ENCODE data around the gene HHAT.
A peak's percentile ranks its signal among the peaks of the same experiment; 100 is the strongest.

Gene HHAT

DNA sequence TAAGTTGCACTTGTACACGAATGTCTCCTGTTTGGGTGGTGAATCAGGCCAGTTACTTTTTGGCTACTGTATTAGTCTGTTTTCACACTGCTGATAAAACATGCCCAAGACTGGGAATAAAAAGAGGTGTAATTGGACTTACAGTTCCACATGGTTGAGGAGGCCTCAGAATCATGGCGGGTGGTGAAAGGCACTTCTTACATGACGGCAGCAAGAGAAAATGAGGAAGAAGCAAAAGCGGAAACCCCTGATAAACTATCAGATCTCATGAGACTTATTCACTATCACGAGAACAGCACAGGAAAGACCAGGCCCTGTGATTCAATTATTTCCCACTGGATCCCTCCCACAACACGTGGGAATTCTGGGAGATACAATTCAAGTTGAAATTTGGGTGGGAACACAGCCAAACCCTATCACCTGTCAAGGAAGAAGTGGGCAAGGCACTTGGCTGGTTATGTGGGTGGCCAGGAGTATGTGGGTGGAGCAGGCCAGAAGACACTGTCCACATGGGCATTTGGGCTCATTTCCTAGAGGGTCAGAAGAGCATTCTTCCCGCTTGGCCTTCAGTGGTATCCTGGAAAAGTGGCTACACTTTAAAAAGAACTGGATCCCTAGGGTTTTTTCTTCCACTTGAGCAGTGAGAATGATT, 228.8 kb downstream of the HHAT start:
- no peak for DNase-seq

DNA sequence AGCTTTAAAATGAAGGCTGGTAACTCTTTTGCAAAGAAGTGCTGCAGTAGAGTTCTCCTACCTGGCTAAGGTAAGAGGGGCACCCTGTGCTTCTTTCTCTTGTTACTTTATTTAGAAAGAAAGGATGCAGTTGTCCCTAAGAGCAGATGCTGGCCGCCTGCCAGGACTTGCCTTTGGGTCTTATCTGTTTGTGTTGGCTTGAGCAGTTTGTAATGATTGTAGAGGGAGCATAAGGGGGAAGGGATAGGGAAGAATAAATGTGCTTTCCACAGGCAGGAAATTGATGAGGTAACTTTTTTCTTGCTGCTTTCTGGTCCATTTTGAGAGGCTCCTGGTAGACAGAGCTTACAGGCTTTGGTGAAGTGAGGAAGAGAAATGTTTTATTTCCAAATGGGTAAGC, 229.6 kb downstream of the HHAT start:
- DNase-seq = peak in 1 of 2 experiments; percentile 14

DNA sequence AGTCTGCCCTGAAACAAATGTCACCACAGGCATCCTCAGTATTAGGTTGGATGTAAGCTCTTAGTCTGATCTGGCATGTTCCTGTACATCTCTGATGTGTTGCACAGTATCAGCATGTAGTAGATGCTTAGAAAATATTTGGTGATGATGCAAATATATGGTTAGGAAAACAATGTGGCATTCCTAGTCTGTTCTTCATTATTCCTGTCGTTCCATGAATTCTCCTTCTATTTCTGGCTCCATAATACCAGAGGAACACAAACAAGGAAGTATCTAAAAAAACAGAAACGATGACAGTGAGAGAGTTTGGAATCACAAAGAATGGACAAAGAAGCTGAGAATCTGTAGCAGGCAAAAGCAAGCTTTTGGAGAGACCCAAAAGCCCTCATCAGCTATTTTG, 236.6 kb downstream of the HHAT start:
- no peak for DNase-seq

DNA sequence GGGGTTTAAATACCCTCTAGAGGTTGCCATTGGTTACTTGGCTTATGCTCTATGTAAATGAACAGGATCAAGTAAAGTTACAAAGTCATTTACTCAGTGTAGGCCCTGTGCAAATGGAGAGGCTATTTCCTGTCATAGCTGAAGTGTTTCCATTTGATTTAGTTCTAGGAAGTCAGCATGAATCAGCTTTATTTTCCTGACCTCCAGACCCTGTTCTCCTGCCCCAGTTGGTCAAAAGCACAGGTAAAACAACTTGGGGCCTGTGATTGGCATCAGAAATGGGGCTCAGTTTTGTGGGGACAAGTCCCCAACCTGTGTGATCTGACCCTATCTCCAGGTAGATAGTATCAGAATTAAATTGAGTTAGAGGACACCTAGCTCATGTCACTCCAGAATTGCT, 239.9 kb downstream of the HHAT start:
- DNase-seq = peak in 1 of 2 experiments; percentile 25

DNA sequence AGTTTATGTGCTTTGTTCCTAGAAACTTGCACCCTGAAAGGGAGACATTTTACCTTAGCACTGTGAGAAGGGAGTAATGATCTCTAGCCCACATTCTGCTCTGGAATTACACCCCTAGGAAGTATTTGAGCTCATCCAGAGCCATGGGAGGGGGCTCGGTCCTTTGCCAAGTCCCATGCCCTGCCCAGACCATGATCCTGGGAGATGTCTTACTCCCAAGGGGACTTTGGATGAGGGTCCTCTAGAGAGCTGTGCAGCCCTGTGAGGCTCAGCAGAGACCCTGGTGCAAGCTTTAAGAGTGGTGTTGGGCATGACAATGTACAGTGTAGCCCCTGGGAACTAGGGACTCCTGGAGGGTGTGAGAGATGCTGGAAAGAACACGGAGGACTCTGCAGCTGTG, 241.4 kb downstream of the HHAT start:
- DNase-seq = no peak

DNA sequence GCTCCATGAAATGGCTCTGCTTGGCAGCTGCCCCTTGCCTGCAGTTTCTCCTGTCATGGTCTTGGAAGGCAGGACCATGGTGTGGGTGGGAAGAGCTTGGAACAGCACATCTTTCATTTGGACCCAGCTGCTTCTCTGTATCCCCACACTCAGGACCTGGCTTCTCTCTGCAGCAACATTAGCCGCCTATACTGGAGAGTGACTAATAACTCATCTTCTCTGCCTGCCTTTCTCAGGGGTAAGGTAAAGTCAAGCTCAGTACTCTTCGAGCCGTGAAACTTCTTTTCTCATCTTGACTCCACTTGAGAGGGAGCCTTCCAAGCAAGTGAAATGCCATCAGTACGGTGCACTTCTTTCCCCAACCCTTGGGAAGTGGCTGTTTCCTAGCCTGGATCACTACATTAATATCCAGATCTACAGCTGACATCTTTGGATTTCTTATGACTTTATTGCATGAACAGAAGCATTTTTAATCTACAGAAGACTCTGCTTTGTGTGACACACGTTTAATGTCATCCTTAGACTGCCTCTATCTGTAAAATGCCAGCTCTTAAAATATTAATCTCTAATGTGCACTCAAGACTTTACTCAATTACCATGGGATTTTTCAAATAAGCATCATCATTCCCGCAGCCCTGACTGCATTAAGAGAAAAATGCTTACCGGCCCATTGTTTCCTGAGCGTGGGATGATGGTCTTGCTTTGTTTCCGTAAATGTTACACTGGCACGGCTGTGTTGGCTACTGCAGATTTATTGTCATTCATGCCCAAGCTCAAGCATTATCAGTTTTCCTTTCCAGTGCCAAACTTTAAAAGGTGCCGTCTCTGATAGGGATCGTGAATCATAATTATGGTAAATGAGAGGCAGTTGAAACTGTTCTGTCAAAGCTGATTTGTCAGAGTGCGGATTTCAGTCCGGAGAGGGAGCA, 242.9 kb downstream of the HHAT start:
- no peak for DNase-seq

DNA sequence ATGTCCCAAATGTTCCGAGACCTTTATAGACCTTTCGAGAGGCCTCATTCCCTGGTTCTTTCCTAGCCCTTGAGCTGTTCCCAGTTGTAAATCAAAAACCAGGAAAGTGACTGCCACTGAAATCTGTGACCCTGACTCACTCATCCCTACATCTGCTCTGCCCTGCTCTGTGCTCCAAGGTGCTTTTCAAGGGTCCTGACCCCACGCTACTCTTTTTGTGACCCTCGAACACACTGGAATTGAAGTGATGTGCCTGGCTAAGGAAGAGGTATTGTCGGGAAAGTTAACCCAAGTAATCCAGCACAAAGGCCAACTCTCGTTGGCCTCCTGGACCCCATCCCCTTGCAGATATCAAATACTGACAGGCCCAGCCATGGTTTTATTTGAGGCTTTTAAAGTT, 244.4 kb downstream of the HHAT start:
- no peak for DNase-seq

DNA sequence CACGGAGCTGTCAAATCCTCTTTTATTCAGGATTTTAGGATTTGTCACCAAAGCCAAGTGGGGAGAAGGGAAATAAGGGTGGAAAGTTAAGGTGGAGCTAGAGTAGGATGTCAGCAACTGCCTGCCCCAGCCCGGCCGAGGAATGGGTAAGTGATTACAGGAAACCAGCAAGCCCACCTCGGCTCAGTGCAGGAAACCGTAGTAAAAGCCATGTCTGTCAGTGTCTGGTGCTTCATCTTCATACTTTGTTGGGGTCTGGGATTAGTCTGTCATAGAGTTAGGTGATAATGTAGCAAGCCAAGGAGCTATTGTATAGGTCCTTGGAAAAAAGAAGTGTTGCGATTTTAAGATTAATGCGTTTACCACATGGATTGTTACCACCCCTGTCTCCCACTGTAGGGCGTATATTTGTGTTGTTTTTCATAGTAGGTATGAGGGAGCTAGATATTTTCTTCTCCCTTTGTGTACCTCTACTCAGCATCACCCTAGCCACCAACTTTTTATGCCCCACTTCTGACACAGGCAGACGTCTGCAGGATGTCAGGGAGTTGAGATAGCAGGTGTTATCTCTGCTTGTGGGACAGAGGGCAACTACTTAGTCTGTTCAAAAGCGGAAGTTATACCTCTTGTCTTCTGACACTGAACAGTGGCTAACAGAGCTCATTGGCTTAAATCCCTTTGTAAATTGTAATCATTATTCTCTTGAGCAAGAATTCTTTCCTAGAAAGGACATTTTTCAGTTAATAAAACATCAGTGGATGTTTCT, 253.7 kb downstream of the HHAT start:
- DNase-seq = no peak

DNA sequence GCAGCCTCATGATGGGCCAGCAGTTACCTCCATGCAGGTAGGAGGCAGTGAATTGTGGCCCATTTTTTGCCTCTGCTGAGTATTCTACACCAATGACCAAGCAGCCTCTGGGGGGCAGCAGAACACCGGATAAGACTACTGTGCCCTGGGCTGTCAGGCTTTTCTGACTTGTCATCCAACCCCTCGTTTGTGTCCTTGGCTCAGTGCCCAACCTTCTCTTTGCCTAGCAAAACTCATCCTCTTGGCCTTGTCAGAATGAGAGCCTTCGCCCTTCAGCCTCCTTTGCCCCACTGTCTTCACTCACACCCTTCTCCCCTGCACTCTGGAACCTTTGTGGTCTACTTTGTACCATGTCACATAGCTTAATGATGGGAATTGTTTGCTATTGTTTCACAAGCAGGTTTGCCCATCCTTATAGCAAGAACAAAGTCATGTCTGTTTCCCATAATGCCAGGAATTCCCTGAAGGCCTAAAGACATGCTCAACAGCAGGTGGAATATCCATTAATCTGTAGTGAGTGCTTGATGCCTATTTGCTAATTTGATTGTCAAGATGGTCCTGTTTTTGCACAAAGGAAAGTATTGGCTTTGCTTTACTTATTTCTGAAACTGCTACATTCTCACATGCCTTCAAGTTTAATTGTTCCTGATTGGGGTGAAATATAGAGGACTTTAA, 255.9 kb downstream of the HHAT start:
- peak; percentile 91 to 92 for DNase-seq

DNA sequence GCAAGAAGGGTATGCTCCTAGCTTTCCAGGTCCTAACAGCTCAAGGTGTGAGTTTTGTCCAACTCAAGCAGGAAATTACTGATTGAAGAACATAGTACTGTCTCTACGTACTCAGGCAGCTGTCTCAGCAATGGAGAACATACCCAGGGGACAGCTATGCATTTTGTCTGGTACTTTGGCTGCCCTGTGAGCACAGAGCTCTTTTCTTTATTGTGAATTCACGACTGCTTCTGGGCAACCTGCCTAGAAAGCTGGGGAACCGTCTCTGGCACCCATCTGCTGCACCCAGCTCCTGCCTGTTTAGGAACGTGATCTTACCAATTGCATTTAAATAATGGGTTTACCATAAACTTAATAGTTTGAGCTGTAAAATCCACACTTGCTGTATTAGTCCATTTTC, 258.1 kb downstream of the HHAT start:
- DNase-seq = no peak

DNA sequence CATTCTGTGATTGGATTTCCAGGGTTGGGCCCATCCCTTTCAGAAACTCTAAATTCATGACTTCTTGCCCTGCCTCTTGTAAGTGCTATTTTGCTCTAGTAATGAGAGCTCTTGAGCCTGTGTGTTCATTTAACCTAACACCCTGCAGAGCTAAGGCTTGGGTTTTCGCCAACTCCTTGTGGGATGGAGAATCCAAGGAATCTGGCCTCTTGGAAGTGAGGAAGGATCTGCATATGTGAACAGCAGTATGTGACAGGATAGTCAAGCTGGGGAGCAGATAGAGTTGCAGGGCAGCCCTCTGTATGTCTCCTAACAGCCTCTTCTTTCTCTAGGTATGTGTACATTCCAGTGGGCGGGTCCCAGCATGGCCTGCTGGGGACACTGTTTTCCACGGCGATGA, 258.9 kb downstream of the HHAT start:
- no peak for DNase-seq

DNA sequence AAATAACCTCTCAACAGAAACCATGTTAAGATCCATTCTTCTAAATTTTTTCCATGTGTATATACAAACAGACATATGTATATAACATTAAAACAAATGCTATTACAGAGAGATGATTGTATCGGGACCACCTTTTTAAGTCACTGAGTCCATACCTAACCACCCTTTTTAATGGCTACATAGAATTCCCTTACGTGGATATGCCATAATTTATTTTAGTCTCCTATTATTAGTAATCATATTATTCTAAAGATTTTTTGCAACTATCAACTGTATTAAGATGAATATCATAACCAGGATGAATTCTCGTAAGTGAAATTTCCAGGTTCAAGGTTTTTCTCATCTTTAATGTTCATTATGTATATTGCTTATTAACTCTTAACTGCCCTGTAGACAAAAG, 259.7 kb downstream of the HHAT start:
- no peak for DNase-seq

DNA sequence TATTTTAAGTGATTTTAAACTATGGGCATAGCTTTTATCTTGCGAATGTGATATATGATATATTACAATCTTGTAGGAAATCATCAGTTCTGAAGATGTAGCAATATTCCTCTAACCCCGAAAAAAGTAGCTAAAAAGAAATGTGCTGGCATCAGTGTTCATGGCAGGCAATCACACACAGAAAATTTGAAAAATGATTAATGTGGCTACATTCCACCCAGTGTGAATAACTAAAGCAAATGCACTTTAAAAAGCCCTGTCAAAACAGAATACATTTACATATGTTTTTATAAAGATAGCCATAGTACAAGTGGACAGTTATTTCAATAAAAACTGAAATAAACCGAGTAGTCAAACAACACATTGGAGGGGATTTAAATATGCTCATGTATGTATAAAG, 260.2 kb downstream of the HHAT start:
- no peak for DNase-seq

DNA sequence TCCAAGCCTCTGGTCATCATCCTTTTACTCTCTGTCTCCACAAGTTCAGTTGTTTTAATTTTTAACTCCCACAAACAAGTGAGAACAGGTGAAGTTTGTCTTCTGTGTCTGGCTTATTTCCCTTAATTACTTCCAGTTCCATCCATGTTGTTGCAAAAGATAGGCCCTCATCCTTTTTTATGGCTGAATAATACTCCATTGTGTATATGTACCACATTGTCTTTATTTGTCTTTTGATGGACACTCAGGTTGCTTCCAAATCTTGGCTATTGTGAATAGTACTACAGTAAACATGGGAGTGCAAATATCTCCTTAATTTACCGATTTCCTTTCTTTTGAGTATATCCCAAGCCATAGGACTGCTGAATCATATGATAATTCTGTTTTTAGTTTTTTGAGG, 262.5 kb downstream of the HHAT start:
- DNase-seq = no peak

DNA sequence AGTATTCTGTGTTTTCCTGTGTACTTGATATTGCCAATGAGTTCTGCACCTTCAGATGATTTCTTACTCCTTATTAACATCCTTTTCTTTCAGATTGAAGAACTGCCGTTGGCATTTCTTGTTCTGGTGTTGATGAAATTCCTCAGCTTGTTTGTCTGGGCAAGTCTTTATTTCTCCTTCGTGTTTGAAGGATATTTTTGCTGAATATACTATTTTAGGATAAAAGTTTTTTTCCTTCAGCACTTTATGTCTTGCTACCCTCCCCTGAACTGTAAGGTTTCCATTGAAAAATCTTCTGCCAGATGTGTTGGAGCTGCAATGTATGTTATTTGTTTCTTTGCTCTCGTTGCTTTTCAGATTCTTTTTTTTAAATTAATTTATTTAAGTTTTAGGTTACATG, 265.9 kb downstream of the HHAT start:
- no peak for DNase-seq

DNA sequence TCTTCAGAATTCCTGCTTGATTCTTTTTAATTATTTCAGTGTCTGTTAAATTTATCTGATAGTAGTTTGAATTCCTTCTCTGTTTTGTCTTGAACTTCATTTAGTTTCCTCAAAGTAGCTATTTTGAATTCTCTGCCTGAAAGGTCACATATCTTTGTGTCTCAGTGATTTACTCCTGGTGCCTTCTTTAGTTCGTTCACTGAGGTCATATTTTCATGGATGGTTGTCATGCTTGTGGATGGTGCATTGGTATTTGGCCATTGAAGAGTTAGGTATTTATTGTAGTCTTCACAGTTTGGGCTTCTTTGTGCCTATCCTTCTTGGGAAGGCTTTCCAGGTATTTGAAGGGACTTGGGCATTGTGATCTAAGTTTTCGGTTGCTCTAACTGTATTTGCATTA, 267.9 kb downstream of the HHAT start:
- no peak for DNase-seq

DNA sequence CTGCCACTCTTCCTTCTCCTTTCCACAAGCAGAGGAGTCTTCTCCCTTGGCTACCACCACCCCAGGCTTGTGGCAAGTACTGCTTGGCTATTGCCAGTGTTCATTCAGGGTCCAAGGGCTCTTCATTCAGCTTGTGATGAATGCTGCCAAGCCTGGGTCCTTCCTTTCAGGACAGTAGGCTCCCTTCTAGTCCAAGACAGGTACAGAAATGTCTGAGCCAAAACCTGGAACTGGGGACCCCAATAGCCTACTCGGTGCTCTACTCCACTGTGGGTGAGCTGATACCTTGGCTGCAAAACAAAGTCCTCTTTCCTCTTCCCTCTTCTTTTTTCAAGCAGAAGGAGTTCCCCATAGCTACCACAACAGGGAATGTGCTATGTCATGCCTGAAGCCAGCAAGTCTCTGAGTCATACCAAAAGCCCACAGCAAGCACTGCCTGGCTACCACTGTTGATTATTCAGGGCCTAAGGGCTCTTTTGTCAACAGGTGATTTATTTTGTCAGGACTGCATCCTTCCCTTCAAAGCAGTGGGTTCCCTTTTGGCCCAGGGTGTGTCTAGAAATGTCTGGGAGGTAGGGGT, 268.9 kb downstream of the HHAT start:
- DNase-seq = peak; percentile 7 to 13

DNA sequence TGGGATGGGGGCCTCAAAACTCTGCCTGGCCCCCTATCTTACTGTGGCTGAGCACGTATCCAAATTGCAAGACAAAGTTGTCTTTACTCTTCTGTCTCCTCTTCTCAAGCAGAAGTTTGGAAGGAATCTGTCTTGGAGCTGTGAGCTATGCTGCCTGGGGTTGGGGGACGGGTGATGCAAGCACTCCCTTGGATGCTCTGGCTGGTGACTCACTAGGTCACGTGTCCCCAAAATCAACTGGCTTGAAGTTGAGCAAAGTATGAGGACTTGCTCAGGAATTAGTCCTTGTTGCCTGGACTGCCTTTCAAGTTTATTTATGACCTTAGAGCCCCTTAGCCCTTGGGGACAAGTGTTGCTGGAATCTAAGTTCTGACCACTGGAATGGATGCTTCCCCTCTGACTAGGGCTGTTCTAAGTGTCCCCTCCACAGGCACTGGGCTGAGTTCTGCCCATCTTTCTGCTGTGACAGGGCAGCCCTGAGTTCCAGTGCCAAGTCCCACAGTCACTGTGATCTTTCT, 269.5 kb downstream of the HHAT start:
- DNase-seq = no peak

DNA sequence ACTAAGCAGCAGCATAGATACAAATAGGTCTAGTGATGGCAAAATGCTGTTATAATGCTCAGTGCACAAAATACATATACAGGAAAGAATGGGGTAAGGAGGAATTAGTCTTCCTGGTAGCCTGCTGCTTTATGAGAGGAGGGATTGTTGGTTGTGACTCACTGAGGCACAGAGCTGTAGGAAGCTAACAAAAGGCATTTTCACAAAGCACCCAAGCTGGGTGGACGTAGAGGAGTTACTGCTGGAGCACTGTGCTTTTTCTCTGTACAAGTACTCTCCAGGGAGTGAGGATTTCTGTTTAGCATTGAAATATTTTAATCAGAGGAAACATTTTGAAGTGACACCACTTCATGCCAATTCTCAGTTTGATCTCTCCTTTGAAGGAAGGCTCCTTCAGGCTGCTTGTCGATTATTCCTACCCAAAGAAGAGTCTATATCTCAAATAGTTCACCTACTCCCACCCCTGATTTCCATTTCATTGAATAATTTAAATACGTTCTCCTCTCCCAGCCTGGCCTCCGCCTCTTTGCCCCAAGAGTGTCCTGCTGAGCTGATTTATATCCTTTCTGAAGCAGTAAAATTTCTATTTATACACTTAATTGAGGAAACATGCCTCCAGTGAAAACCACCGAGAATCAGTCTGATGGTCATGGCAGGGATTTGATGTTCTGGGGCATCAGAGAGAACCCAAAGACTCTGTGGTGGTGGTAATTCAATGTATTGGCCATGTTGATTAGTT, 271.9 kb downstream of the HHAT start:
- DNase-seq = no peak

DNA sequence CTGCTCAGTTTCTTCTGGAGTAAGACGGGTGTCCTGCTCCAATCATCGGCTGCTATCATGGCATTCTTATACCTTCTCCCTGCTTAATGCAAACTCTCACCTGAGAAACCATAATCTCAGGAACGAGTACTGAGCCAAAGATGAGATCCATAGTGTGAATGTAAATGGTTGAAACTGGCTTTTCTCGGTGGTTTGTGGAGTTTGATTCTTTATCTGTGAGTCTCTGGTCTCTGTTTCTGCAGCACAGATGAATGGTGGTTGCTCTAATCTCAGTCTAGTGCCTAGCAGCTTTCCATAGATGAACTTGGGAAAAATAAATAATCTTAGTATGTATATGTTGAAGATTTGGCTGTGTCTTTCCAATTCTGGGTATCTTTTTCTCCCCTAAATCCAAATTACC, 274.4 kb downstream of the HHAT start:
- DNase-seq = no peak

DNA sequence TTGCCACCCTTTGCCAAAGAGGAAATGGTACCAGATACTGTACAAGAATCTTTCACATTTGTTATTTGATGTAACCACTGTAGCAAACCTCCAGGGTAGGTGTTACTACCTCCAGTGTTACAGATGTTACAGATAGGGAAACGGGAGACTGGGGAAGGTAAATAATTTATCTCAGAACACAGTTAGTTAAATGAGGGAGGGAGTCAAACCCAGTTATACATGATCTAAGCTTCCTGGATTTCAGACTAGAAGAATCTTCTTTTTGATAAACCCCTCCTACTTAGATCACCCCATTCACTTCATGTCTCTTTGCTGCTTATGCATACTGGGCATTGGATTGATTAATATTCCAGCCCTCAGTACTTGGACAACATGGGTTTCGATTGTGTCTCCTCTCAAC, 276.4 kb downstream of the HHAT start:
- DNase-seq = no peak

DNA sequence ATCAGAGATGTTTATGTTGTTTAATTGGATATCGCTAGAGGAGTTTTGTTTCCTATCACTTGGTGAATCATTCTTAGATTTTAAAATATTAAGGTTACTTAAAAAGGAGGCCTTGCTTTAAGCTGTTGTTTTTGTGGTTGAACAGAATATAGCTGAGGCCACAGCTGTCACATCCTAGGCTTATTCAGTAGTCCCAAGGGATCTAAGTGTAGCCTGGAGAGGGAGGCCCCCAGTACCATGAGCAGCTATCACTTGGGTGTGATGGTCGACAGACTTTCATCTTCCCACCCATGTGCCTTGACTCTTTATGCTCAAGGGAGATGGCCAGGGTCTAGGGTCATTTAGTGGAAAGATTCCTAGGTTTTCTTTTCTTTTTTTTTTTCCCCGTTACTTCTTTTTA, 278.7 kb downstream of the HHAT start:
- DNase-seq = no peak
